IMR-90 (cell line): ENCODE results near the gene PTCD1. TPM values are rescaled to one million over a fixed set of nuclear protein-coding genes. Genes with fewer than 3 reads are reported as not detected.

Experiments used
- ATAC-seq: fragments of 200-7000 bp; cut with Tn5 transposase; 2 replicates; pipeline ENCODE4 v1.9.1; 2020; ENCODE audit warnings: low read depth, mild to moderate bottlenecking, moderate library complexity
- BruUV-seq: library from RNA; stranded (reverse); fragments of 400-500 nt; replicated peaks from 2 replicates; lab custom pipeline; 2021; lab: Mats Ljungman, UMichigan
- CTCF ChIA-PET: fragments of 300-600 bp; formaldehyde crosslinking; extraction: SDS; loops from one replicate; lab custom pipeline; 2021; ENCODE audit warnings: antibody characterized with exemption; lab: Yijun Ruan, JAX
- POLR2A ChIA-PET: fragments of 300-600 bp; sonication (Branson Sonifier 250); formaldehyde crosslinking; loops from one replicate; lab custom pipeline; 2022; ENCODE audit warnings: antibody characterized with exemption; ENCODE audit not compliant: unreplicated experiment; lab: Charles Lee
- DNase-seq: peaks from one replicate; pipeline ENCODE4 v3.0.0; 2013
- H2AFZ ChIP-seq: replicated peaks from 2 replicates; pipeline ENCODE3; 2013; ENCODE audit warnings: low read length, mild to moderate bottlenecking; ENCODE audit not compliant: poor library complexity
- H2AK5ac ChIP-seq: 2 replicates; pipeline ENCODE4 v1.6.1; 2013; ENCODE audit warnings: low read depth, low read length, inconsistent platforms
- H2AK9ac ChIP-seq: replicated peaks from 2 replicates; pipeline ENCODE3; 2013; ENCODE audit warnings: mild to moderate bottlenecking, low read depth, low read length, moderate library complexity; ENCODE audit not compliant: poor library complexity
- H2BK120ac ChIP-seq: 2 replicates; pipeline ENCODE4 v1.6.1; 2013; ENCODE audit warnings: low read depth, low read length, inconsistent platforms
- H2BK15ac ChIP-seq: 3 replicates; pipeline ENCODE4 v1.6.1; 2013; ENCODE audit warnings: low read depth, low read length, inconsistent platforms
- H2BK20ac ChIP-seq: 2 replicates; pipeline ENCODE4 v1.6.1; 2013; ENCODE audit warnings: low read depth, mild to moderate bottlenecking, inconsistent platforms, low read length, moderate library complexity
- H2BK5ac ChIP-seq: 2 replicates; pipeline ENCODE4 v1.6.1; 2013; ENCODE audit warnings: mild to moderate bottlenecking, low read depth, low read length, inconsistent platforms; ENCODE audit not compliant: poor library complexity, severe bottlenecking
- H3K14ac ChIP-seq: replicated peaks from 2 replicates; pipeline ENCODE4 v1.6.1; 2013; ENCODE audit warnings: low read depth, low read length, inconsistent platforms
- H3K18ac ChIP-seq: 2 replicates; pipeline ENCODE4 v1.6.1; 2013; ENCODE audit warnings: low read depth, low read length, control low read depth
- H3K23ac ChIP-seq: 2 replicates; pipeline ENCODE4 v1.6.1; 2013; ENCODE audit warnings: low read depth, low read length, inconsistent platforms
- H3K27ac ChIP-seq: 2 replicates; pipeline ENCODE4 v1.5.1; 2013; ENCODE audit warnings: mild to moderate bottlenecking, control low read depth, low read length; ENCODE audit not compliant: insufficient read depth
- H3K27me3 ChIP-seq: 2 replicates; pipeline ENCODE4 v1.6.1; 2013; ENCODE audit warnings: low read length; ENCODE audit not compliant: control insufficient read depth, insufficient read depth
- H3K36me3 ChIP-seq: 2 replicates; pipeline ENCODE4 v1.6.1; 2013; ENCODE audit warnings: low read length, mixed read lengths; ENCODE audit not compliant: control insufficient read depth, insufficient read depth
- H3K4ac ChIP-seq: 2 replicates; pipeline ENCODE4 v1.6.1; 2013; ENCODE audit warnings: low read depth, low read length, inconsistent platforms
- H3K4me1 ChIP-seq: 2 replicates; pipeline ENCODE4 v1.6.1; 2013; ENCODE audit warnings: low read length, mixed read lengths; ENCODE audit not compliant: control insufficient read depth, insufficient read depth
- H3K4me2 ChIP-seq: 2 replicates; pipeline ENCODE4 v1.6.1; 2013; ENCODE audit warnings: low read depth, mild to moderate bottlenecking, control low read depth, low read length, moderate library complexity
- H3K4me3 ChIP-seq: 2 replicates; pipeline ENCODE4 v1.5.1; 2013; ENCODE audit warnings: low read depth, mild to moderate bottlenecking, control low read depth, low read length, moderate library complexity; ENCODE audit not compliant: insufficient read depth
- H3K56ac ChIP-seq: 2 replicates; pipeline ENCODE4 v1.6.1; 2013; ENCODE audit warnings: low read length, inconsistent platforms; ENCODE audit not compliant: insufficient read depth; ENCODE audit errors: extremely low read depth
- H3K79me1 ChIP-seq, 2 experiments: 2 replicates each; pipeline ENCODE4 v1.6.1; 2013; ENCODE audit warnings: low read length in 2 of 2, inconsistent platforms in 1 of 2, low read depth in 1 of 2
- H3K9ac ChIP-seq: 2 replicates; pipeline ENCODE4 v1.6.1; 2013; ENCODE audit warnings: low read depth, low read length, control low read depth
- H3K9me1 ChIP-seq: 2 replicates; pipeline ENCODE4 v1.6.1; 2013; ENCODE audit warnings: low read length, inconsistent platforms; ENCODE audit not compliant: insufficient read depth
- H3K9me3 ChIP-seq: 2 replicates; pipeline ENCODE4 v1.6.1; 2013; ENCODE audit warnings: low read length; ENCODE audit not compliant: control insufficient read depth, insufficient read depth
- H4K20me1 ChIP-seq: 2 replicates; pipeline ENCODE4 v1.6.1; 2013; ENCODE audit warnings: low read length, inconsistent platforms; ENCODE audit not compliant: insufficient read depth
- H4K5ac ChIP-seq: 2 replicates; pipeline ENCODE4 v1.6.1; 2013; ENCODE audit warnings: mild to moderate bottlenecking, low read depth, low read length, control low read depth
- H4K8ac ChIP-seq, 2 experiments: 2 replicates each; pipeline ENCODE4 v1.6.1; 2013; ENCODE audit warnings: low read depth in 2 of 2, low read length in 2 of 2, control low read depth in 1 of 2, inconsistent platforms in 1 of 2
- H4K91ac ChIP-seq: 2 replicates; pipeline ENCODE4 v1.6.1; 2013; ENCODE audit warnings: low read depth, low read length, inconsistent platforms; ENCODE audit not compliant: insufficient read depth
- BHLHE40 ChIP-seq: fragments of 150-350 bp; IDR thresholded peaks from 2 replicates; pipeline ENCODE4 v1.6.1; 2016; ENCODE audit warnings: mild to moderate bottlenecking, low read depth, low read length
- CEBPB ChIP-seq: IDR thresholded peaks from 2 replicates; pipeline ENCODE4 v1.6.1; 2012; ENCODE audit warnings: low read depth, low read length, improper control_type of control experiment
- CHD1 ChIP-seq: IDR thresholded peaks from 2 replicates; pipeline ENCODE4 v1.6.1; 2012; ENCODE audit warnings: low read depth, low read length, improper control_type of control experiment
- CTCF ChIP-seq: conservative IDR thresholded peaks from 2 replicates; pipeline ENCODE4 v1.5.1; 2012; ENCODE audit warnings: mild to moderate bottlenecking, low read depth, low read length, improper control_type of control experiment
- FOS ChIP-seq: fragments of 150-350 bp; IDR thresholded peaks from 2 replicates; pipeline ENCODE4 v1.6.1; 2016; ENCODE audit warnings: low read depth, low read length
- MAFK ChIP-seq: IDR thresholded peaks from 2 replicates; pipeline ENCODE4 v1.6.1; 2012; ENCODE audit warnings: low read depth, low read length, improper control_type of control experiment
- MAZ ChIP-seq: IDR thresholded peaks from 2 replicates; pipeline ENCODE4 v1.6.1; 2012; ENCODE audit warnings: low read depth, mild to moderate bottlenecking, low read length, improper control_type of control experiment, moderate library complexity, borderline replicate concordance
- MXI1 ChIP-seq: IDR thresholded peaks from 2 replicates; pipeline ENCODE4 v1.6.1; 2012; ENCODE audit warnings: low read depth, mild to moderate bottlenecking, low read length, moderate library complexity, borderline replicate concordance
- NFE2L2 ChIP-seq: fragments of 150-350 bp; IDR thresholded peaks from 2 replicates; pipeline ENCODE4 v1.6.1; 2016; ENCODE audit warnings: low read depth, mild to moderate bottlenecking, low read length
- POLR2A ChIP-seq: IDR thresholded peaks from 2 replicates; pipeline ENCODE4 v1.6.1; 2012; ENCODE audit warnings: mild to moderate bottlenecking, low read depth, low read length
- RAD21 ChIP-seq: IDR thresholded peaks from 2 replicates; pipeline ENCODE4 v1.6.1; 2012; ENCODE audit warnings: low read length, improper control_type of control experiment
- RCOR1 ChIP-seq: IDR thresholded peaks from 2 replicates; pipeline ENCODE4 v1.6.1; 2012; ENCODE audit warnings: mild to moderate bottlenecking, low read length, improper control_type of control experiment; ENCODE audit not compliant: insufficient replicate concordance
- RFX5 ChIP-seq: IDR thresholded peaks from 2 replicates; pipeline ENCODE4 v1.8.0; 2012; ENCODE audit warnings: low read depth, mild to moderate bottlenecking, low read length, moderate library complexity
- SMC3 ChIP-seq: fragments of 150-350 bp; IDR thresholded peaks from 2 replicates; pipeline ENCODE4 v1.6.1; 2016; ENCODE audit warnings: low read depth, mild to moderate bottlenecking, antibody characterized with exemption, low read length, moderate library complexity
- USF2 ChIP-seq: fragments of 150-350 bp; IDR thresholded peaks from 2 replicates; pipeline ENCODE4 v1.6.1; 2017; ENCODE audit warnings: mild to moderate bottlenecking, antibody characterized with exemption, low read length, low read depth
- WGBS, 2 experiments: methylation state at CpG; one replicate each; pipeline versions ENCODE4 v1.1.5 to v1.1.7; 2013; ENCODE audit warnings: missing lambda C conversion rate in 2 of 2; ENCODE audit not compliant: insufficient read length in 1 of 2; ENCODE audit errors: extremely low coverage in 2 of 2; 5-methylcytosine and 5-hydroxymethylcytosine counted together
- dilution Hi-C: fragments of 300-500 bp; cut with HindIII; formaldehyde crosslinking; loops from one replicate; pipeline ENCODE4 v1.14.3; 2018; ENCODE audit warnings: low sequenced_read_pairs; ENCODE audit not compliant: unreplicated experiment
- in situ Hi-C: fragments of 300-500 bp; cut with MboI; formaldehyde crosslinking; loops from 3 replicates; pipeline ENCODE4 v1.14.3; 2019; ENCODE audit warnings: low sequenced_read_pairs, inconsistent platforms, mixed read lengths
- intact Hi-C: fragments of 100-400 bp; cut with micrococcal nuclease; formaldehyde crosslinking; loops from 2 replicates; pipeline ENCODE4 v1.10.0; 2022
- polyA plus RNA-seq, 3 experiments: library from polyadenylated mRNA; depleted of rRNA; stranded (reverse); fragments of >200 nt; gene quantifications; 2 replicates each; pipeline ENCODE4 v1.2.3, GENCODE V29; 2012; ENCODE audit warnings: low replicate concordance in 1 of 3
- total RNA-seq: library from RNA; depleted of rRNA; stranded (reverse); fragments of >200 nt; gene quantifications from 2 replicates; pipeline ENCODE4 v1.2.3, GENCODE V29; 2012

Gene PTCD1
- total and polyA plus RNA-seq, 2 of the 4 experiments (the other 2 are of a cell fraction), result 2.2 to 4.0 TPM

GRCh38 chr7:99404977-99405320, 33.6 kb downstream of the PTCD1 start:
- no peaks in the 10 kb centered on the region for H3K9me3 ChIP-seq
- no peak overlapping the region for H4K91ac ChIP-seq
- no peak overlapping the region for H3K9ac ChIP-seq
- H2BK120ac ChIP-seq, result no peak overlapping the region
- no peak overlapping the region for H3K27ac ChIP-seq
- no peak overlapping the region for H3K23ac ChIP-seq
- BruUV-seq, result no TSS peak
- H2BK20ac ChIP-seq, result no peak overlapping the region
- H3K4me2 ChIP-seq, result no peak overlapping the region
- H2AFZ ChIP-seq, result no peak overlapping the region
- dilution Hi-C loops, result no loop called here
- 88% methylated on average over 5 of the region's 10 CpGs; no CpG with 5 or more reads in 1 of the 2 experiments for WGBS, 2 experiments
- no peak overlapping the region for H3K56ac ChIP-seq
- CTCF ChIA-PET, result no interaction called here
- H3K4me1 ChIP-seq, result peaks cover 8% of the 10 kb centered on the region; the same call in 1 of the 2 replicates
- no peak overlapping the region for H4K5ac ChIP-seq
- in situ Hi-C loops, result no loop called here
- intact Hi-C loops, result no loop called here
- no peak overlapping the region for H3K4ac ChIP-seq
- H4K20me1 ChIP-seq, result peaks cover 66% of the 10 kb centered on the region
- H3K36me3 ChIP-seq, result peaks cover 36% of the 10 kb centered on the region
- no peak overlapping the region for H3K4me3 ChIP-seq
- no peaks in the 10 kb centered on the region for H3K27me3 ChIP-seq
- TF ChIP-seq BHLHE40 (no peak), CTCF (no peak), USF2 (no peak), MAFK (no peak), POLR2A (no peak), RAD21 (no peak), MAZ (no peak), NFE2L2 (no peak), RFX5 (no peak), SMC3 (no peak), CHD1 (no peak), CEBPB (no peak), MXI1 (no peak), FOS (no peak), RCOR1 (no peak)
- POLR2A ChIA-PET, result interaction anchor here (0.6 kb wide), 1 partner anchor 658 kb away, joined by 3 read pairs; no protein-coding TSS in a partner anchor
- no peak for ATAC-seq
- H2AK5ac ChIP-seq, result 0 out of 2 replicates have a peak overlapping the region, but pooled peaks have one; percentile 13
- H2AK9ac ChIP-seq, result no peak overlapping the region
- H3K18ac ChIP-seq, result no peak overlapping the region
- H3K14ac ChIP-seq, result no peak overlapping the region
- H2BK5ac ChIP-seq, result no peak overlapping the region
- H2BK15ac ChIP-seq, result no peak overlapping the region
- peaks cover 12% of the 10 kb centered on the region for H3K9me1 ChIP-seq
- no peak overlapping the region for H4K8ac ChIP-seq
- no peak for DNase-seq
- H3K79me1 ChIP-seq, result peaks cover 18 to 74% of the 10 kb centered on the region in 2 experiments
